NCI-H2196 treated with DMSO at 0.1 percent for 48 hours (cell line): Measurements from ENCODE around the gene CPN2.

ENCODE experiments used
- DNase-seq: peaks from one replicate; lab custom pipeline; 2025; ENCODE audit not compliant: unreplicated experiment; lab: John Stamatoyannopoulos, UW

CPN2 gene

DNA sequence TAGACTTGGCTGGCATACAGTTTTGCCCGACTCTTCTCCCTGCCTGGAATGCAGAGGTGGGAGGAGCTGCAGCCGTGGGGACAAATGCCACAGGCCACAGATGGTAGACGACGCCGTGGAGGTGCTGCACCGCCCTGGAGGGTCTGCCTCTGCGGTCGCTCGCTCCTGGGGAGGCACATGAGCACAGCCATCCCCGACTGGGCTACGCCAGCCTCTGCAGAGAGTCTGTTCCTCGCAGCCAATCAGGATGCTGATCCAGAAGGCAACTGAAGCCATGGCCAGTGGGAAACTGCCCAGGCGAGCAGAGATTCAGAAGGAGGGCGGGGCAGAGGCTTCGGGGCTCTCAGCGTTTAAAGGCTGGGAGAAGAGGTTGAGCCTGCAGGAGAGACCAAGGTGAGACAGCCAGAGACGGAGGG is 30.3 kb upstream of the CPN2 start:
- no peak for DNase-seq

DNA sequence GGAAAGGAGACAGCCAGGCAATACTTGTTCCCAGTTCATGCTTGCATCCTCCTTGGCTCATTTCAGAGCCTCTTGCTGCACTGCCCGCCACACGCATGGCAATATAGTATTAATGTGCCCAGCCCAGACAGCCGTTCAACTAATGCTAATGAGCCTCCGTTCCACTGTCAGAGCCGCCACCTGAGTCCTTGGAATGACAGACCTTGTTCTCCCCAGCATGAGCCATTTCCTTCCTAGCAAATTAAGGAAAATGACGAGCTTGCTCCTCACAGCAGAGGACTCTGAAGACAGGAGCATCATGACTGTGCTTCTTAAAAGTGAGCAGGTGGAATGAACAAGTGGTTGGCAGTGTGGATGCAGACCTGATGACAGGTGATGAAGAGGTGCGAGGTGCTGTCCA is 29.2 kb upstream of the CPN2 start:
- DNase-seq = no peak

DNA sequence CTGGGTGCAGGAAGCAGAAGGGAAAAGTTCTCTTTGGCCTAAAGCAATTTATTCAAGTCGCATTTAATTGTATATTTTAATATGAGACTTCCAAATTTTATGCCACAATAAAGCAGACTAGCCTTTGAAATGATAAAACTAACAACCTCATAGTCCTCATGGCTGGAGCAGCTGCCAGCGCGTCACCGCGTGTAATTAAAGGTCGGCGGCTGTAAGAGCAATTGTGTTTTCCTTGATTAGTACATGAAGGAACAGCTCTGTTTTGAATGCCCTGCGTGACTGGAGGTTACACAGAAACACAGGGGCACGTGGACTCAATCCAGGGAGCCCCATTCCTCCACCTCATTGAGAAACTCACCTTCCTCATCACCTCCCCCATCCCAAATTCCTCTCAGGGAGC is 28.5 kb upstream of the CPN2 start:
- DNase-seq = no peak

DNA sequence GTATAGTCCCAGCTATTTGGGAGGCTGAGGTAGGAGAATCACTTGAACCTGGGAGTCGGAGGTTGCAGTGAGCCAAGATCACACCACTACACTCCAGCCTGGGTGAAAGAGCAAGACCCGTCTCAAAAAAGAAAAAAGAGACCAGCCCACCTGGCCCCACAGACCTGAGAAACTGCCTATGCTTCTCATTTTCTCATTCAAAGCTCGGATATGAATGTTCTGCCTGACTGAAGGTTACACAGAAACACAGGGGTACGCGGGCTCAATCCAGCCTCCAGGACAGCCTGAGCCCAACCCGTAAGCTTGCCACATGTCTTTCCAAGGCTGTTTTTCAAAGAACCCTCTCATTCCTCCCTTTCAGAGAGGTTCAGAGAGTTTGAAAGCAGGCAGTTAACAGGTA is 28.1 kb upstream of the CPN2 start:
- DNase-seq = no peak

DNA sequence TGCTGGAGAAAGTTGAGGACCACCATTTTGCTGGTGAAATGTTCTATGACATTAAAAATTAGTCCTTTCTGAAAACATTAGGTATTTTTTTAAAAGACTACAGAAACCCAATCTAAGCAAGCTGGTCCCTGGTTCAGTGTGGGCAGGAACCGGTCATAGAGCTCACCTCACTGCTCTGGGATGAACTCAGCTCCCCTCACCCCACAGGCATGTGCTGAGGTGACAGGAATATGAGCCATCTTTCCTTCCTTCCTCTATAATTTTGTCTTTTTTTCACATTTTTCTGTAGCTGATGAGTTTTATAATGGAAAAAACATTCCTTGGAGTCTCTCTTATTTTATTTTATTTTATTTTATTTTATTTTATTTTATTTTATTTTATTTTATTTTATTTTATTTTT is 26.6 kb upstream of the CPN2 start:
- no peak for DNase-seq

DNA sequence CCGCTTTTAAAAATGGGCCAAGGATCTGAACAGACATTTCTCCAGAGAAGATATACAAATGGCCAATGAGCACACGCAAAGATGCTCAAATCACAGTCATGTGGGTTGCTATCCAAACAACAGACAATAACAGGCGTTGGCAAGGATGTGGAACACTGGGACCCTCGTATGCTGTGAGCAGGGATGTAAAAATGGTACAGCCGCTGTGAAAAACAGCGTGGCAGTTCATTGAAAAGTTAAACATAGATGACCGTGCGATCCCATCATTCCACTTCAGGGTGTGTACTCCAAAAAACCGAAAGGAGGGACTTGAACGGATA is 25.1 kb upstream of the CPN2 start:
- DNase-seq = no peak

DNA sequence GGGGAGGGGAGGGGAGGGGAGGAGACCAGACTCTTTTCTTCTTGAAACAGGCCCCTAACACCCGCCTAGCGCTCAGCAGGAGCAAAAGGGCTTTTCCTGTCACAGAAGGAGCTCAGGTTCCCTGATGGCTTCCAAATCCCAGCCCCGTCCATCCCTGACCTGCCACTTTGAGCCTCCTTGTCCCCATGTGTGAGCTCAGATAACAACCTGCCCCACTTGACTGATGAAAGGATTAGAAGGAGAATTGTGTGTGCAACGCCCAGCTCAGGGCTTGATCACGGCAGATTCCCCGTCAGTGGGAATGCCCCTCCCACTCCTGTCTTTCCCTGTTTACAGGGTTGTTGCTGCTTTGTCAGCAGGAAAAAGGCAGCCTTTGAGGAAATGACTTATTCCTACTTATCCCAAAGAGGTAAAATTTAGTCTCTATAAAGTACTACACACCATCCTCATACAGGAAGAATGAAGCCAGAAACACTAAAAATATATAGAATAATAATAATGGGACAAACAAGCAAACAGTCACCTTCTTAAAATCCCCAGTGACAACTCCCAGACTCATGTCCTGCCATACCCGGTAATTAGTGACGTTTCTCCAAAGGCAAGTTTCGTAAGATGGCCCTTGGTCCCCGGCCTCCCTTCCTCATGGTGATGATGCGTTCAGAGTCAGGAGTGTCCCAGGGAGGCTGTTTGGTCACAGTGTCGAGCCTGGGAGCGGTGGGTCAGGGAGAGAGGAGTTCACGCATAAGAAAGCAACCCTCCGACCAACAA is 24.5 kb upstream of the CPN2 start:
- DNase-seq = no peak

DNA sequence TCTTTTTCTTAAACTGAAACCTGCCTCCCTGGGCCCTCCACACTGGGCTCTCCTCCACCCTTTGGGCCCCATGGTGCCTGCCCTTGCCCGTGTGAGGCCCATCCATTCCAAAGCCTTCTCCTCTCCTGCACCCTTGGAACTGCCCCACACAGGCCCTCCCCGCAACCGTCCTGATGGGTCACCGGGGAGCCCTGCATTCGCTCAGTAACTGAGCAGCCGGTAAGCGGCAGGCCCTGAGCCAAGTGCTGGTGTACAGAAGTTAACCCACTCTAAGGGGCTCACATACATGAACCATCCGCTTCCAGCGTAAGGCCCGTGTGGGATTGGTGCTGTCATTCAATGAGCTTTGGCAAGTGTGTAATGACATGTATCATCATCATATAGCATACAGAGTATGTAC is 23.8 kb upstream of the CPN2 start:
- DNase-seq = no peak

DNA sequence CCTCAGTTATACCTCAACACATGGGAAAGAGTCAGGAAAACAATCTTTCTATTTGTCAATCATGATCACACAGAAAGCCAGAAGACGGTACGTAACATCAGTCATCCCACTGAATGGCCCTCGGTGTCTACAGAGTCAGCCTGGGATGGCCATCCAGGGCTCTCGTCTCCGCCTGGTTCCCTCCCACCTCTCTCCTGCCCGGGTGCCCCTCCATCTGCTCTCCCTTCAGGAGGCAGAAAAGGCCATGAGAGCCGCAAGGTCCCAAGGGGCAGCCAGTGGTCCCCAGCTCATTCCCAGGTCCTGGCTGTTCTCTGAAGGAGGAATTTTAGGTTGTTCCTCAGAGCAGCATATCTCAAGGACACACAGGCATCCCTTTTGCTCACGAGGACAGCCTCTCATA is 22.8 kb upstream of the CPN2 start:
- no peak for DNase-seq

DNA sequence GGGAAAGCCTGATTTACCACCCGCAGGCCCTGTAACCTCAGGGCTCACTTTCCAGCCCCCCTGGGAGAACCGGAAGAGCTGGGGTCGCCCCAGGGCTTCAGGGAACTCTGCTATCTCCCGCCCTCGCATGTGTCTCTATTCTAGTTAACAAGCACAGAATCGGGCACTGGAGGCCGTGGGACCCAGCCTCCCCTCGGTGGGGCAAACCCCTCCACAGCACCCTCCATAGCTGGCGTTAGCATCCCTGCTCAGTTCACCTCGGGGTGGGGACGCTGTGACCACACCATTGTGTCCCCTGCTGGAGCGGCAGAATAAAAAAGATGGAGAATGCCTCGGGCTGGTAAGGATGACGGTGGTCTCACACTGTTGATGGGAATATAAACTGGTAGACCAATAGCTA is 21.9 kb upstream of the CPN2 start:
- no peak for DNase-seq

DNA sequence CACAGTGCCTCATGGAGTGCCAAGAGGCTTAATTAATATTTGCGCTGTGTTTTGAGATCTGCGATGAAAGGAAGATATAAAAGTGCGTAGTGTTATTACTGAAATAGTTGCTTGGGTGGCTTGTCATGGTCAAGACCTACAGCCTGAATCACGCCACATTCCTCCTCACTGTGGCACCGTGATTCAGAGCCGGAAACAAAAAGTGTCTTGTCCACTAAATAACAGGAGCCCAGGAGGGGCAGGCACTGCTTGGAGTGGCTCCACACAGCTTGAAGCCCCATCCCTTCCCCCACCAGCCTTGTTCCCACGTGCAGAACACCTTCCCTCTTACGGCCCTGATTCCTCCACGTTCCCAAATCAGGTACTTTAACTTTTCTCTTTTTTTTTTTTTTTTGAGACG is 19.6 kb upstream of the CPN2 start:
- DNase-seq = no peak

DNA sequence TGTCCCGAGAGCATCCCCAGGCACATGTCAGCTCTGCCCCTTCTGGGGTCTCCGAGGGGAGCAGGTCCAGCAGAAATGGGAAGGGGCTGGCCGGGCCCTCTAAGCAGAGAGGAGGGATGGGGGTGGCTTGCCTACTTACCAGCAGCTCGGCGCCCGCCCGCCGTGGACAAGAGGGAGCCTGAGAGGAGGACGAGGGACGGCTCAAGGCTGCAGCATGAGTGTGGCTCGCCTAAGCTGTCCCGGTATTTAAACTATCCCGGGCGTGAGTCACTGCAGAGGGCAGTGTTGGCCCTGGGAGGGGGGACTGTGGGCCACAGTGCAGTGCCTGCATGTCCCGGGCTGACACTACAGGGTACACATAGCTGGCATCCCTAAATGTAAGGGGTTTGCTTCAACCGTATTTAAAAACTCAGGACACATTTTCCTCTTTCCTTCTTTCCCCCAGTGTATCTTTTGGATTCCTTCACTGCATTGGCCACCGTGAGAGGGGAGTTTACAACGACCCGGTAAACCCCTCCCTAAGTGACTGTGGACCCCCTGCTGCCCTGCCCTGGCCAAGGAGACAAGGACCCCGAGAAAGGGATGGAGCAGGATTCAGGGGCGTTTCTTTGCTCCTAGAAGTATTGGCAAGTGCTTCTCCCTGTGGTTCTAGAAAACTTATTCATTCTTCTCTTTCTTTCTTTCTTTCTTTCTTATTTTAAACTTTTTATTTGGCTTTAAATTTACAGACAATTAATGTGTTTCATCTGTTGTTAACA is 18.6 kb upstream of the CPN2 start, which contains the start of gene LRRC15:
Gene LRRC15 (minus strand): TSS at position 222 of the 758 bp plus-strand sequence. CDS start 8,700 bp downstream, outside the sequence.
- DNase-seq = no peak

DNA sequence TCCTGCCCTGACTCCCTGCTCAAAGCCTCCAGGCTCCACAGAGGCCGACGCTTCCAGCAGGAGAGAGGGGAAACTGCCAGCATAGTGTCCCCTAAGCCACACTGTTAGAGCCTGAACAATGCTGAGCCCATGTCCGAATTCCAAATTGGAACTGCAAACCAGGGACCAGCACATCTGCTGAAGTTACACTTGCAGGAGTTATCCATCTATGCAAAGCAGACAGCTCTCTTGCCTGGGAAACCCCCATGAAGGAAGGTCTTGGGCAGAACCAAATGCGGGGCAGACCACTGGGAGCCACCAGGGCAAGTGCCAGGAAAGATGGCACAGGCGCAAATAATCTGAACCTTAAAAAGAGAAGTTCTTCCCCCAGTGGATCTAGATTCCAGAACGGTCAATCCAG is 17.8 kb upstream of the CPN2 start:
- DNase-seq = no peak

DNA sequence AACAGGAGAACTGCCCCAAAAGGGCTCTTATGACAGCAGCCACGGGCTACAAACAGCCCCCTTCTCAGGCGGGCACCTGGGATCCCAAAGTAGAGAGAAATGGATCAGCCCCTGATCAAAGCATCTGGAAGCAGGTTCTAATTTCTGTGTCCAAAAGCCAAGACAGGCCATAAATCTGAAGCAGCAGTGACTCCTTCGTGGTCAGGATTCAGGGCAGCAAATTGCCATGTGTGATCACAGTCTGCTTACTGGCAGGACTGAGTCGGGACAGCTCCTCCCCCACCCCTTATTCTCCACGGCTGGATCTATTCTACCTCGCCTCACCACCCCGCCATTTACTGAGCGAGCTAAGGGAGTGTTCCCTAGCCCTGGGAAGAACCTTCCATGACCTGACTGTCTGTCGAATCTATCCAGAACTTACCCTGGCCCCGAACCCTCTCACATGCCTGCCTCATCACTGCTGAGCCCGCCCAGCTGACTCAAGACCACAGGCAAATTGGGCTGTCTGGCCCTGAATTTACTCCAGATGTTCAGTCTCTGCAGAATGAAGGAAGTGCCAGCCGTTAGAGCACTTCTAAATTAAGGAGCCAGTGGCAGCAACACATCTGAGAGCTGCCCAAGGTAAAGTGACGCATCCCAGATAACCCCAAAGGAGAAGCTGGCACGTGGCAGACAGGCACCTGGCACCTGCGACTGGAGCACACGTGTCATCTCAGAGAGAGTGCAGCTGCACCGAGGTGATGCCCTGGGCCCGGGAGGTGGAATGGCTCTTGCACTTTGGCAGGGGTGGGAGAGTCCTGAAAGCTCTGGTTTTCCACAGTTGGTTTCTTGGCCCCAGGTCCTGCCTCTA is 17.1 kb upstream of the CPN2 start:
- DNase-seq = no peak

DNA sequence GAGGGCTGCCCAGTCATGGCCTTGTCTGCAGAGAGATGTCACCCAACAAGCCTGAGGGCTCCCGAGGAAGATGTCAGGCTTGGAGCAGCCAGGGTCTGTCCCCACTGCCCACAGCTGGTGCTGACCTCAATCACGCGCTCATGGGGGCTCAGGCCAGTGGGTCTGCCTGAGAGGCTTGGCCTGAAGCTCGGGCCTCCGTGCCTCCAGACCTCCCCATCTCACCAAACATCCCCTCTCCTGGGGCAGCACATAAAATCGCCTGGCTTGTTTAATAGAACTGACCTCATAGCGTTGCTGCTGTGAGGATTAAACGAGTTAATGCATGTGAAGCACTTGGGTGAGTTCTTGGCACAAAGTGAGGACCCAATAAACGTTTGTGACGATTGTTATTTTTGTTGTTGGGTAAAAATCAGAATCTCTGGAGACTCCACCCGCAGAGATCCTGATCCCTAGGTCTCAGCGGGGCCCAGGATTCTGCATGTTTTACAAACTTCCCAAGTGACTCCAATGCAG is 14.9 kb upstream of the CPN2 start:
- no peak for DNase-seq

DNA sequence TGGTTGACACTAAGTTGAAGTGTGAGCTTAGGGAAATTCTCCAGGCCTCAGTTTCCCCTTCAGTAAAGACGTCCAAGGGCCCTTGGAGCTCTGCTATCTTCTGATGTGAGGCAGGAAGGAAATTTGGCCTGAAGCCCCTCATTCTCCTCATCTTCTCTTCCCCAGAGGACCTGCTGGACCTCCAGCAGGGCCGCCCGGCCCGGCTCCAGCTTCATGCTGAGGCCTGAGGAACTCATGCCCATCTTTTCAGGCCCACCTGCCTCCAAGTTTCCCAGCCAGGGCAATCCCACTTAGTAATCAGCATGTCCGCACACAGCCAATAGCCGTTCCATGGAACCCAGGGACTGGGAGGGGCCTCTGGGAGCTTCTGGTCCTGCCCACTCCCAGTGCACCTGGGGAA is 14.4 kb upstream of the CPN2 start:
- DNase-seq = no peak

DNA sequence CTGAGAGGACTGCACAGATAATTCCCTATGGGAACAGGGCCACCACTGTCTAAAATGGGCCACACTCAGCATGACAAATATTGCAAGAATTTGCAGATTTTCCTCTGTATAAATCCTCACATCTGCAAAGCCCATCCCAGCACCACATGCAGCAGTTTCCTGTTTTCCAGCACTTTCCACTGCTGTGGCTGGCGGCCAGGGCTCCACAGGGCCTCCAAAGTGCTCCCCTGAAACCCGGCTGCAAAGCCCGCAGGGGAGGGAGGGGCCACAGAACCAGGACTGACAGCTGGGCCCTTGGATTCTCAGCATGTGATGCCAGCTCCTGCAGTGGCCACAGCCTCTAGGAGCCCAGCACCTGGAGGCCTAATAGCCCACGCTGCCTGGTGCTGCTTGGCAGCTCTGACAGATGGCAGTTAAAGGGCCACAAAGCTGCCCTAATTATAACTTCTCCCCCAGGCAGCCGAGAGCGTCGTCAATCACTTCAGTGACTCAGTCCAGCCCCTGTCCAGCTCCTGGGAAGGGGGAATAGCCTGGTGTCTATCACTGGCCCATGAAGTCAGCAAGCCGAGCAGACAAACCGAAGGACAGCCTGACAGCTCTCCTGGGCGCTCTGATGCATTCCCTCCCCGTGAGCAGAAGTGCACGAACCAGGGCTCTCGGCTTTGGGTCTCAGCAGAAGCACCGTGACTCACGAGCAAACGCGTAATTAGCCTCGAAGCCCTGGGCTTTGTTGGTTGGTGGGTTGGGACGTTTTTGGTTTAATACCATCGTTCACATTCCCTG is 13.7 kb upstream of the CPN2 start:
- no peak for DNase-seq

DNA sequence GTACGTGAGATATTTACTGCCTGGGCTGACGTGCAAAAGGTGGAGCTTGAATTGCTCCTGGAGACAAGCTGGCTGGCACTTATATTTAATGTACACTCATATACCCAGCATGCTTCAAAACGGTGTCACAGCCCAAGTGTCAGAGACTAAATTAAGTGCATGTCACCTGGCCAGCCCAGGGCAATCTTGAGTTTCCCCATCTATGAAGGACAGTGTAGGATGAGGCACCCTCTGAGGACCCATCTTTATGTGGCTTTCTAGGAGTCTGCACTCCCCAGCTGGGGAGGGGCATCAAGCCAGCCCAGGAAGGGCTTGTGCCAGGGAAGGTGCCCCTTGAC is 13.2 kb upstream of the CPN2 start:
- no peak for DNase-seq

DNA sequence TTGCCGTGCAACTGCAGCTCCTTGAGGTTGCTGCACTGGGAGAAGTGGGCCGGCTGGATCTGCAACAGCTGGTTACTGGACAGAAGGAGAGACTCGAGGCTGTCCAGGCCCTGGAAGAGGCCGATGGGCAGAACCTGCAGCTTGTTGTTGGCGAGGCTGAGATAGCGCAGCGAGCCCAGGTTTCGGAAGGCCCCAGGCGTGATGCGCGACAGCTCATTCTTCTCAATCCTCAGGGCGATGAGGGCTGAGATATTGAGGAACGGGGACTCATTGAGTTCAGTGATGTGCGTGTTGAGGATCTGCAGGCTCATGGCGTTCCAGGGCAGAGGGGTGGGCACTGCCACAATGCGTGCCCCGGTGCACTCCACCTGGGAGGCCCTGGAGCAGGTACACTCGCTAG is 9.4 kb upstream of the CPN2 start:
- DNase-seq = no peak

DNA sequence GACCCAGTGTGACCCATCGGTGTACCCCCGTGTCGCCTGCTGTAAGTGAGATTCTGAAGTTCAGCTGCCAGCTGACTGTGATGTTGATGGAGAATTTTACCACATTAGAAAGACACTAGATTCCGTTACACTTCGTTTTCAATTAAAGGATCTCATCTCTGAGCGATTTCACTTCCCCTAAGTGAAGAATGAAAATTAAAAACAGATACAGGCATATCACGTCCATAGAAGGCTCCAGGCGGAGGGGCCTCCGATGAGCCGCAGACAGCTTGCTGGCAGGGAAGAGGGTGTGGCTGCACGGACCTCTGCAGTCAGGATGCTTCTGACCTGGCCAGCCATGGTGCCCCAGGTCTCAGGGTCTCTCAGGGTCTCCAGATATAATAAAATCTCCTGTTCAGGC is 6.6 kb upstream of the CPN2 start:
- DNase-seq = no peak

DNA sequence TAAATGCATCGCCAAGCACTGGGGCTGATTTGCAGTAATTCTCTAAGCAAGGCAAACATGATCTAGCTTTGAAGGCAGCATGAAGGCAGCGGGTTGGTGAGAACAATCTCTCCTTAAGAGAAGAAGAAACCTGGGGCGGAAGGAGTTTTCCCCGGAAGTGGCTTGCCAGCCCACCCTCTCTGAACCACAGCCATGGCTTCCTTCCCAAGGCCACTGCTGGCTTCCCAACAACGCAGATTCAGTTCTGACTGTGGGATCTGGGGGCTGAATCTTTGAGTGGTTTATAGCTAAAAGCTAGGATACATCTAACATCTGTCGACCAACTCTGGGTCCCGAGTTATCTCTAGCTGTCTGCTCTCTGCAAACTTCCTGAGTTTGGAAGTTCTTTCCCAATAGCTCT is 4.3 kb upstream of the CPN2 start:
- DNase-seq = no peak
